NCI-H82 treated with DMSO at 0.1 percent for 48 hours (cell line): ENCODE results near the gene FRMD4A.
"Not testable (repeated sequence)": the region's sequence is repeated elsewhere in the genome, so short reads cannot be mapped to it uniquely, and the experiment has no call there.

ENCODE experiments used
- DNase-seq: peaks from one replicate; lab custom pipeline; 2025; ENCODE audit not compliant: unreplicated experiment; lab: John Stamatoyannopoulos, UW

The FRMD4A gene

GRCh38 chr10:13771992-13772391 lies 558.7 kb downstream of the FRMD4A start:
- no peak for DNase-seq

GRCh38 chr10:13770760-13771493 lies 559.8 kb downstream of the FRMD4A start:
- no peak for DNase-seq

GRCh38 chr10:13769946-13770345 lies 560.8 kb downstream of the FRMD4A start:
- DNase-seq, result no peak

GRCh38 chr10:13767676-13768178 lies 563.0 kb downstream of the FRMD4A start:
- DNase-seq, result no peak

- DNase-seq, result not testable (repeated sequence)
These were observed 563.6 kb downstream of the FRMD4A start for GRCh38 chr10:13767148-13767547.

- no peak for DNase-seq
These were observed 564.9 kb downstream of the FRMD4A start for GRCh38 chr10:13765641-13766341.

GRCh38 chr10:13761490-13762091 lies 569.1 kb downstream of the FRMD4A start:
- DNase-seq, result no peak

GRCh38 chr10:13759168-13759567 lies 571.6 kb downstream of the FRMD4A start:
- DNase-seq, result no peak

GRCh38 chr10:13758756-13759155 lies 572.0 kb downstream of the FRMD4A start:
- no peak for DNase-seq

- DNase-seq, result no peak
These were observed 572.4 kb downstream of the FRMD4A start for GRCh38 chr10:13758312-13758711.

GRCh38 chr10:13754277-13754676 lies 576.4 kb downstream of the FRMD4A start:
- no peak for DNase-seq

- DNase-seq, result no peak
These were observed 579.4 kb downstream of the FRMD4A start for GRCh38 chr10:13751191-13751764.

- DNase-seq, result no peak
These were observed 580.2 kb downstream of the FRMD4A start for GRCh38 chr10:13750299-13751190.

GRCh38 chr10:13745271-13745670 lies 585.5 kb downstream of the FRMD4A start:
- DNase-seq, result no peak

- DNase-seq, result no peak
These were observed 586.8 kb downstream of the FRMD4A start for GRCh38 chr10:13743963-13744362.

- no peak for DNase-seq
These were observed 587.5 kb downstream of the FRMD4A start for GRCh38 chr10:13743101-13743693.

GRCh38 chr10:13741438-13741837 lies 589.3 kb downstream of the FRMD4A start:
- DNase-seq, result no peak

GRCh38 chr10:13740461-13740860 lies 590.3 kb downstream of the FRMD4A start:
- no peak for DNase-seq

- DNase-seq, result no peak
These were observed 591.5 kb downstream of the FRMD4A start for GRCh38 chr10:13739183-13739582.

GRCh38 chr10:13736506-13736905 lies 594.2 kb downstream of the FRMD4A start:
- peak; percentile 15 for DNase-seq
